Stomach (tissue), 4 donors: ENCODE results near the gene DOCK4.

Experiments used
- CTCF ChIP-seq, 7 experiments: fragments of 450-650 bp in 4 of 7; fragments of 200-600 bp in 3 of 7; sonication (generic) in 3 of 7; IDR thresholded peaks; one replicate each; pipeline ENCODE4 v1.5.1; 2016 to 2019; ENCODE audit warnings: antibody characterized with exemption in 7 of 7, control low read depth in 2 of 7, mild to moderate bottlenecking in 1 of 7
- POLR2A ChIP-seq, 4 donors: fragments of 450-650 bp; IDR thresholded peaks; one replicate each; pipeline ENCODE4 v1.6.1; 2016; ENCODE audit warnings: antibody characterized with exemption in 4 of 4, control low read depth in 2 of 4, mild to moderate bottlenecking in 1 of 4, moderate library complexity in 1 of 4
- POLR2AphosphoS5 ChIP-seq, 3 donors: sonication (generic); formaldehyde crosslinking; IDR thresholded peaks; one replicate each; pipeline ENCODE4 v1.6.1; 2016; ENCODE audit warnings: antibody characterized with exemption in 3 of 3

- TF ChIP-seq POLR2AphosphoS5 (IDR thresholded peaks at IDR 0.05), result no peak
- no peak for TF ChIP-seq POLR2A (IDR thresholded peaks at IDR 0.05)
- no peak for TF ChIP-seq CTCF (IDR thresholded peaks at IDR 0.05)
Measured at GRCh38 chr7:111955616-111956015, 250.6 kb downstream of the DOCK4 start.
